GM19099 (cell line): ENCODE data around the gene JUN.

Experiments used
- POLR2A ChIP-seq: IDR thresholded peaks from 3 replicates; pipeline ENCODE4 v1.6.1; 2011; ENCODE audit warnings: low read depth; ENCODE audit not compliant: insufficient read length; ENCODE audit errors: extremely low read depth

The JUN gene

GRCh38 chr1:58796416-58796815, 12.6 kb upstream of the JUN start:
- TF ChIP-seq POLR2A = no peak

DNA sequence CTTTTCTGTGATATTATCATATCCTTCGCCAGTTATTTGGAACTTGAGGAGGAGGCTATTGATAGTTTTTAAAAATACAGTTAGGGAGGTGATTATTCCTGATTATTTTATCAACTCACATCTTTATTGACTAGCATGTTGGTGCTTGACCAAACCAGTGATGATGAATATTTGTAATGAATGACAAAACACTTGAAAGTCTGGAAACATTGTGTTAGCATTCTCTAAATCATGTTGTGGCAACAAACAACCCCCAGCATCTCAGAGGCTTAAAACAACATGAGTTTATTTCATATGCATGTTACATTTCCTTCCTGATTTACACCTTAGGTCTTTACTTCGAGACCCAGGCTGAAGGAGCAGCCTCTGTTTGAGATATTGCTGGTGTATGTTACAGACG, 10.7 kb upstream of the JUN start:
- TF ChIP-seq POLR2A = no peak

- TF ChIP-seq POLR2A = no peak
Observed at GRCh38 chr1:58792846-58793245, 9.0 kb upstream of the JUN start.

DNA sequence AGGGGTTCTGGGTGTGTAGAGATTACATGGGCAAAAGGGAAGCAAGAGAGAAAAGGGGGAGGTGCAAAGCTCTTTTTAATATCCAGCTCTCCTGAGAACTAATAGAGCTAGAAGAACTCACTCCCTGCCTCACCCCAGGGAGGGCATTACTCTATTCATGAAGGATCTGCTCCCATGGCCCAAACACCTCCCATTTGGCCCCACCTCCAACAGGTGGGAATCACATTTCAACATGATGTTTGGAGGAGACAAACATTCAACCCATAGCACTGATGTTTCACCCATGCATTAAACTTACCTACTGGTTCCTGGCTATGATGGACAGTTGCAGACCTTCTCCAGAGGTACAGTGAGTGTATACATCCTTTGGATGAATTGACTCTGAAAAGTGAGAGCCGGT, 7.3 kb upstream of the JUN start:
- TF ChIP-seq POLR2A = no peak

DNA sequence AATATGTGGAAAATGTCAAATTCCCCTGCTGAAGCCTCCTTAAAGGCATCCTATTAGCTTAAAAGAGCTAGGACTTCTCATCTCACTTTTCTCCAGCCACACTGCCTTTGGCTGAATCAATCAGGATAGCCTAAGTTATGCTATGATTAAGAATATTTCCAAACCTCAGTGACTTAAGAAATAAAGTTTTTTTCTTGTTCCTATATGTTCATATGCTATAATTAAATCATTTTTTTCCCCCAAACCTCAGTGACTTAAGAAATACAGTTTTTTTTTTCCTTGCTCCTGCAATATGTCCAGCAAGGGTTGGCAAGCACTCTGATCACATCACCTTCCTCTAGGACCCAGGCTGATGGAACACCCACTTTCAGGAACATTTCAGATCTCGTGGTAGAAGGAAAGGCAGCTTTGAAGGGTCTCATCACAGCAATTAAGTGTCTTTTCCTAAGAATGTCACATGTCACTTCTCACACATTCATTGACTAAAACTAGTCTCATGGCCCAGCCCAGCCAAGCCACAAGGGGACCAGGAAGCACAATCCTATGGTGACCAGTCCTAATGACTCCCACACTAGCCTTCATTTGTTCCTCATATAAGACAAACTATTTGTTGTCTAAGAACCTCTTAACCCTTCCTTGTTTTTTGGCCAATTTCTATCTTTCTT, 6.3 kb upstream of the JUN start:
- no peak for TF ChIP-seq POLR2A

DNA sequence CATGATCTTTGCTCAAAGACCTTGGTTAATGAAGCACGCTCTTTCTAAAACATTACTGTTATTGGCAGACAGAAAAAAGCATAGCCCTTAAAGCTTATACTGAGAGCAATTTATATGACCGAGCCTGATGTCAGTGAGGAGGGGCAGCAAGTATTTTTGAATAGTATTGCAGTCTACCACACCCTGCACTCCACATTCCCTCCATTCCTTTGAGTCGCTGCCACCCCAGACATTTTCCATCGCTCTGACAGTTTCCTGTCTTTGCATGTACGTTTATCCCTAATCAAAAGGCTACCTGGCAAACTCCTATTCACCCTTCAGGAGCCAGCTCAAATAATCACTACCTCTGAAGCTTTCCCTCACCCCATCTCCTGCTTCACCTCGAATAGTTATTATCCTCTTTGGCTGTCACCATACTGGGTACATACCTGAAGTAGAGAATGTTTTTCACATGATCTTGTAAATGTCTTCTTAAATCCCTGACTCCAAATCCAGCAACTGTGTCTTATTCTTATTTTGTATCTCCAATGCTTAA, 5.5 kb upstream of the JUN start:
- no peak for TF ChIP-seq POLR2A

- no peak for TF ChIP-seq POLR2A
Observed at GRCh38 chr1:58788259-58788658, 4.4 kb upstream of the JUN start.

DNA sequence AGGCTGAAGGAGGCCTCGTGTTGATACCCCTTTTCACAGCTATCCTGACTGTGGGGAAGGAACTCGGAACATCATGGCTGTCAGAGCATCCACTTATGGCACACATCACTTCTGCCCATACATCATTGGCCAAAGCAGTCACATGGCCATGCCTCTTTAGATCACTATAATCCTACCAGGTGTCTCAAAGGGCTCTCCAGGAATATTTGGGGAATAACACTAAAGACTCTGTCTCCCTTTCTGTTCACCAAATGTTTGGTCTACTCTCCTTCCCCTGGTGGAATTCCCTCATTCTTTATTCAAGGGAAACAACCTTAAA, 3.0 kb upstream of the JUN start:
- TF ChIP-seq POLR2A = no peak

GRCh38 chr1:58786184-58786926, 2.5 kb upstream of the JUN start:
- no peak for TF ChIP-seq POLR2A

- TF ChIP-seq POLR2A = peak; percentile 6
Observed at GRCh38 chr1:58785442-58786058, 1.7 kb upstream of the JUN start.

DNA sequence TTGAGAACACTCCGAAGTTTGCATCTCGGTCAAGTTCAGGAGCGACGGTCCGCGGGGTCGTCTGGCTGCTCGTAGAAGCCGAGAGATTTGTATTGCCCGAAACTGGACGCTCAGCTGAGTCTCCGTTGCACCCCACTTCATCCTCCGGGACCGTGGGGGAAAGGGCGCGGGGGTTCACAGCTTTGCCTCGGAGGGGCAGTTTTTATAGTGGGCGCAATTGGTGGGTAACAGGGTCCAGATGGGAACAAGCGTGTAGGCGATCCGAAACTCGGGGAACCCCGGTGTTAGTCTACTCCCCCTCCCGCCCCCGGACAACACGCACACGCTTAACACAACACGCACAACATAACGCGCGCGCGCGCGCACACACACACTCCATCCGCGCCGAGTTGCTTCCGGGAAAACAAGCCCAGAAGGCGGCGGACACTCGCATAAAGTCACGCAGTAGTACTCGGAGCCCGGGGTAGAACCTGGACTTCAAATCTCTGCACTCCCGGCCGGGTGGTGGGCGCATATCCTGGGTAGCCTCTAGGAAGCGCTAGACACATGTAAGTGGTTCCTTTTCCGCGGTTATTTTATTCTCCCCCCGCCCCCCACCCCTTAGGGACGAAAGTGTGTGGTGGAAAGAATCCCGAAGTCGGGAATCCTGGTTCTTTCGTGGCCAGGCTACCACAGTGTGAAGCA, 1.1 kb upstream of the JUN start:
- peak; percentile 38 for TF ChIP-seq POLR2A

- peak; percentile 30 for TF ChIP-seq POLR2A
Observed at GRCh38 chr1:58783090-58783992, 506 bp downstream of the JUN start.

DNA sequence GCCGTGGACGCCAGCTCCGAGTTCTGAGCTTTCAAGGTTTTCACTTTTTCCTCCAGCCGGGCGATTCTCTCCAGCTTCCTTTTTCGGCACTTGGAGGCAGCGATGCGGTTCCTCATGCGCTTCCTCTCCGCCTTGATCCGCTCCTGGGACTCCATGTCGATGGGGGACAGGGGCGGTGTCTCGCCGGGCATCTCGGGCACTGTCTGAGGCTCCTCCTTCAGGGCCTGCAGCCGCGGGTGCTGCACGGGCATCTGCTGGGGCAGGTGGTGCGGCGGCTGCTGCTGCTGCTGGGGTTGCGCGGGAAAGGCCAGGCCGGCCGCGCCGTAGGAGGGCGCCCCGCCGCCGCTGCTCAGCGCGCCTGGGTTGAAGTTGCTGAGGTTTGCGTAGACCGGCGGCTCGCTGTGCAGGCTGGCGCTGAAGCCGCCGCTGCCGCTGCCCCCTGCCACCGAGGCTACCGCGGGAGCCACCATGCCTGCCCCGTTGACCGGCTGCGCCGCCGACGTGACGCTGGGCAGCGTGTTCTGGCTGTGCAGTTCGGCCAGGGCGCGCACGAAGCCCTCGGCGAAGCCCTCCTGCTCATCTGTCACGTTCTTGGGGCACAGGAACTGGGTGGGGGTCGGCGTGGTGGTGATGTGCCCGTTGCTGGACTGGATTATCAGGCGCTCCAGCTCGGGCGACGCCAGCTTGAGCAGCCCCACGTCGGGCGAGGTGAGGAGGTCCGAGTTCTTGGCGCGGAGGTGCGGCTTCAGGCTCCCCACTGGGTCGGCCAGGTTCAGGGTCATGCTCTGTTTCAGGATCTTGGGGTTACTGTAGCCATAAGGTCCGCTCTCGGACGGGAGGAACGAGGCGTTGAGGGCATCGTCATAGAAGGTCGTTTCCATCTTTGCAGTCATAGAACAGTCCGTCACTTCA, 1.4 kb downstream of the JUN start:
- no peak for TF ChIP-seq POLR2A

DNA sequence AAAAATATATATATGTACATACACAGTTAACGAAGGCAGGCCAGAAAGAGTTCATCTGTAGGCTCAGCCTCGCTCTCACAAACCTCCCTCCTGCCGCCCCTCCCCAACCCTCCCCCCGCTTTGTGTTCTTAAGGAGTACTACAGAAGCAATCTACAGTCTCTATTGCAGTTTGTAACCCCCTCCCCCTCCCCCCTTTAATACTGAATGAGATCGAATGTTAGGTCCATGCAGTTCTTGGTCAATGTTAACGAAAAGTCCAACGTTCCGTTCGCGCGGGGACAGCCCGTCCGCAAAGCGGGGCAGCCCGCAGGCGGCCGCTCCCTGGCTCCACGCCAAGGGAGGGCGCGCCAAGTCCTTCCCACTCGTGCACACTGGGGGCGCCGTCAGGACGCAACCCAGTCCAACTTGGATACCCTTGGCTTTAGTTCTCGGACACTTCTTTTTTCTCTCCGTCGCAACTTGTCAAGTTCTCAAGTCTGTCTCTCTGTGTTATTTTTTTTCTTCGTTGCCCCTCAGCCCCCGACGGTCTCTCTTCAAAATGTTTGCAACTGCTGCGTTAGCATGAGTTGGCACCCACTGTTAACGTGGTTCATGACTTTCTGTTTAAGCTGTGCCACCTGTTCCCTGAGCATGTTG, 2.2 kb downstream of the JUN start:
- peak; percentile 11 for TF ChIP-seq POLR2A
